Spleen (tissue), 11 donors: ENCODE measurements around the gene FPGS. TPM values are rescaled to one million over a fixed set of nuclear protein-coding genes. Genes with fewer than 3 reads are reported as not detected.

Source experiments
- DNase-seq: peaks from one replicate; pipeline ENCODE4 v3.0.0-alpha.2; 2020
- H3K27ac ChIP-seq, 8 donors: fragments of 200-600 bp; sonication (generic) in 7 of 8; 1 replicate in 4 of 8; 2 replicates in 4 of 8; pipeline versions ENCODE4 v1.5.0 to v1.8.0; 2016 to 2021; ENCODE audit warnings: inconsistent platforms in 4 of 8, mild to moderate bottlenecking in 4 of 8, moderate library complexity in 1 of 8
- H3K27me3 ChIP-seq, 7 donors: fragments of 200-600 bp; sonication (generic) in 6 of 7; replicated peaks in 1 of 7; 1 replicate in 4 of 7; 2 replicates in 3 of 7; pipeline versions ENCODE4 v1.5.0 to v1.8.0; 2016 to 2021; ENCODE audit warnings: inconsistent platforms in 3 of 7, mild to moderate bottlenecking in 1 of 7
- H3K36me3 ChIP-seq, 6 donors: fragments of 200-600 bp; sonication (generic) in 5 of 6; 1 replicate in 4 of 6; 2 replicates in 2 of 6; pipeline versions ENCODE4 v1.5.0 to v1.8.0; 2016 to 2021; ENCODE audit warnings: inconsistent platforms in 2 of 6
- H3K4me1 ChIP-seq, 6 donors: fragments of 200-600 bp; sonication (generic) in 5 of 6; 1 replicate in 3 of 6; 2 replicates in 3 of 6; pipeline versions ENCODE4 v1.5.0 to v1.8.0; 2016 to 2021; ENCODE audit warnings: inconsistent platforms in 3 of 6
- H3K4me3 ChIP-seq, 8 donors: fragments of 200-600 bp; sonication (generic) in 7 of 8; 1 replicate in 4 of 8; 2 replicates in 4 of 8; pipeline versions ENCODE4 v1.5.0 to v1.8.0; 2016 to 2021; ENCODE audit warnings: inconsistent platforms in 4 of 8, mild to moderate bottlenecking in 4 of 8, moderate library complexity in 2 of 8
- H3K9me3 ChIP-seq, 8 donors: fragments of 200-600 bp; sonication (generic) in 7 of 8; 1 replicate in 4 of 8; 2 replicates in 4 of 8; pipeline versions ENCODE4 v1.5.0 to v1.8.0; 2016 to 2021; ENCODE audit warnings: inconsistent platforms in 4 of 8
- POLR2A ChIP-seq, 3 donors: fragments of 450-650 bp; IDR thresholded peaks; one replicate each; pipeline ENCODE4 v1.5.1; 2017; ENCODE audit warnings: antibody characterized with exemption in 3 of 3, mild to moderate bottlenecking in 1 of 3
- POLR2AphosphoS5 ChIP-seq, 3 donors: sonication (generic); formaldehyde crosslinking; IDR thresholded peaks; one replicate each; pipeline ENCODE4 v1.5.1; 2017; ENCODE audit warnings: antibody characterized with exemption in 3 of 3
- WGBS, 5 donors: extraction: QIAGEN DNeasy Blood & Tissue Kit in 3 of 5; methylation state at CpG; one replicate each; pipeline versions ENCODE4 v1.1.5 to v1.1.7; 2013 to 2018; 5-methylcytosine and 5-hydroxymethylcytosine counted together
- intact Hi-C: fragments of 100-400 bp; cut with DNase I; formaldehyde crosslinking; loops from one replicate; pipeline ENCODE4 v1.15.0; 2023; ENCODE audit warnings: low total_unique reads
- polyA plus RNA-seq, 3 donors: library from polyadenylated mRNA; stranded (reverse); fragments of 200-250 nt; gene quantifications; one replicate each; pipeline ENCODE4 v1.2.1, GENCODE V29; 2013
- total RNA-seq, 7 donors: library from RNA; depleted of rRNA in 3 of 7; stranded (reverse); fragments of >200 nt in 3 of 7; fragmentation: NEBNext Ultra II Directional in 4 of 7; extraction: Animal tissue kit (Norgen Biotek cat#: 25700) in 4 of 7; gene quantifications; one replicate each; pipeline versions ENCODE4 v1.1.0 to v1.2.1, GENCODE V29; 2016 to 2021
- TF ChIP-seq, protein P1 (sequence below), 11 experiments: fragments of 200-600 bp in 7 of 11; fragments of 450-650 bp in 4 of 11; sonication (generic) in 4 of 11; IDR thresholded peaks in 8 of 11; conservative IDR thresholded peaks in 3 of 11; 1 replicate in 7 of 11; 2 replicates in 4 of 11; pipeline versions ENCODE4 v1.4.0 to v1.8.0; 2016 to 2021; ENCODE audit warnings: antibody characterized with exemption in 11 of 11, inconsistent platforms in 4 of 11, mild to moderate bottlenecking in 1 of 11
- donor health status: healthy with polysubstance abuse.
- donor health status: DM: no; HTN: no; CAD: no; lungs with moderate emphysema.
- donor health status: DM: no; HTN: no; CAD: no.
- donor health status: Bipolar disorder and iron deficiency.
- donor health status: healthy.
- donor health status: DM: no; HTN: no; CAD: no.
- donor health status: DM: yes; HTN: yes; CAD: no.

FPGS gene
- total and polyA plus RNA-seq, 10 donors: 33.3 to 94.6 (median 66.4) TPM

GRCh38 chr9:127770905-127771569 is 31.6 kb upstream of the FPGS start:
- Histone ChIP-seq H3K36me3 (peaks cover 0 to 71% (median 33%) of the 10 kb centered on the region in 6 donors), H3K4me3 (peak overlapping the region; percentile 54 to 85 (median 76)), H3K27ac (peak overlapping the region; percentile 48 to 92 (median 87)), H3K4me1 (peaks cover 42 to 100% (median 88%) of the 10 kb centered on the region in 6 donors), H3K9me3 (no peaks in the 10 kb centered on the region), H3K27me3 (no peaks in the 10 kb centered on the region)
- DNase-seq: peak; percentile 100
- WGBS, 5 donors: 1 to 6% (median 1%) methylated on average over 6 to 43 of the region's 43 CpGs
- intact Hi-C loops: no loop called here
- TF ChIP-seq POLR2AphosphoS5 (IDR thresholded peaks at IDR 0.05): peak; percentile 88 to 95 (median 94)
- TF ChIP-seq, protein P1, sequence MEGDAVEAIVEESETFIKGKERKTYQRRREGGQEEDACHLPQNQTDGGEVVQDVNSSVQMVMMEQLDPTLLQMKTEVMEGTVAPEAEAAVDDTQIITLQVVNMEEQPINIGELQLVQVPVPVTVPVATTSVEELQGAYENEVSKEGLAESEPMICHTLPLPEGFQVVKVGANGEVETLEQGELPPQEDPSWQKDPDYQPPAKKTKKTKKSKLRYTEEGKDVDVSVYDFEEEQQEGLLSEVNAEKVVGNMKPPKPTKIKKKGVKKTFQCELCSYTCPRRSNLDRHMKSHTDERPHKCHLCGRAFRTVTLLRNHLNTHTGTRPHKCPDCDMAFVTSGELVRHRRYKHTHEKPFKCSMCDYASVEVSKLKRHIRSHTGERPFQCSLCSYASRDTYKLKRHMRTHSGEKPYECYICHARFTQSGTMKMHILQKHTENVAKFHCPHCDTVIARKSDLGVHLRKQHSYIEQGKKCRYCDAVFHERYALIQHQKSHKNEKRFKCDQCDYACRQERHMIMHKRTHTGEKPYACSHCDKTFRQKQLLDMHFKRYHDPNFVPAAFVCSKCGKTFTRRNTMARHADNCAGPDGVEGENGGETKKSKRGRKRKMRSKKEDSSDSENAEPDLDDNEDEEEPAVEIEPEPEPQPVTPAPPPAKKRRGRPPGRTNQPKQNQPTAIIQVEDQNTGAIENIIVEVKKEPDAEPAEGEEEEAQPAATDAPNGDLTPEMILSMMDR (IDR thresholded peaks at IDR 0.05 in 8 of 11, conservative IDR thresholded peaks at IDR 0.05 in 3 of 11): peak in 8 of 11 experiments; percentile 14 to 58 (median 32)
- peak; percentile 37 to 59 (median 56) for TF ChIP-seq POLR2A (IDR thresholded peaks at IDR 0.05)

DNA sequence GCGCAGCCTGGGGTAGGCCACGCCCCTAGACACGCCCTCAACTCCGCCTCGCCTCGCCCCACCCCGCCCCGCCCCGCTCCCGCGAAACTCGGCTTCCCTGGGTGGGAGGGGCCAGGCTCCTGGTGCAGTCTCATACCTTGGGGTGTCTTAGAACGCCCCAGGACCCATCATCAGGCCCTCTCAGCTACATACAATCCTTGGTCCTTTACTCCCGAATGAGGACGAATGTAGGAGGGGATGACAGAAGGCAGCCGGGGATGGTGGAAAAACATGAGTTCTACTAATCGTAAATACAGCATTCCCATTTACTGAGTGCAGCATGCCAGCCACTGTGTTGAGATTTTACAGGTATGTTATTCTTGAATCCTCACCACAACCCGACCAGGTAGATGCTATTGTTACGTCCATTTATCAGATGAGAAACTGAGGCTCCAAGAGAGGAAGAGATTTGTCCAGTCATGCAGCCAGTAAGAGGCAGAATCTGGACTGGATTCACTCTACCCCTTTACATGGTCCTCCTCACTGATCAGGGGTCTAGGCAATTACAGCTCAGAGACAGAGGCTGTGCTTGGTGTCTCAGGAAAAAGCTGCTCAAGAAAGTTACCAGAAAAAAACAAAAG is 31.0 kb upstream of the FPGS start:
- TF ChIP-seq, protein P1 (IDR thresholded peaks at IDR 0.05 in 8 of 11, conservative IDR thresholded peaks at IDR 0.05 in 3 of 11): peak in 3 of 11 experiments; percentile 0 to 22 (median 3)
- TF ChIP-seq POLR2AphosphoS5 (IDR thresholded peaks at IDR 0.05): no peak
- TF ChIP-seq POLR2A (IDR thresholded peaks at IDR 0.05): no peak
- Histone ChIP-seq H3K27me3 (no peaks in the 10 kb centered on the region), H3K27ac (peak overlapping the region in 7 of 8 donors; percentile 51 to 92 (median 89)), H3K9me3 (no peaks in the 10 kb centered on the region), H3K4me1 (peaks cover 37 to 100% (median 87%) of the 10 kb centered on the region in 6 donors), H3K36me3 (peaks cover 0 to 64% (median 27%) of the 10 kb centered on the region in 6 donors), H3K4me3 (peak overlapping the region in 7 of 8 donors; percentile 61 to 85 (median 78))
- DNase-seq: no peak
- WGBS, 5 donors: 10 to 27% (median 14%) methylated on average over 6 to 19 of the region's 19 CpGs
- intact Hi-C loops: no loop called here

- intact Hi-C loops: no loop called here
- Histone ChIP-seq H3K27me3 (no peaks in the 10 kb centered on the region), H3K4me3 (no peak overlapping the region), H3K27ac (peak overlapping the region in 3 of 8 donors; percentile 48 to 92 (median 91)), H3K36me3 (peaks cover 0 to 55% (median 22%) of the 10 kb centered on the region in 6 donors), H3K9me3 (no peaks in the 10 kb centered on the region), H3K4me1 (peaks cover 27 to 100% (median 82%) of the 10 kb centered on the region in 6 donors)
- TF ChIP-seq POLR2A (IDR thresholded peaks at IDR 0.05): no peak
- TF ChIP-seq POLR2AphosphoS5 (IDR thresholded peaks at IDR 0.05): no peak
- TF ChIP-seq, protein P1 (IDR thresholded peaks at IDR 0.05 in 8 of 11, conservative IDR thresholded peaks at IDR 0.05 in 3 of 11): no peak
- no peak for DNase-seq
- WGBS, 5 donors: 93 to 98% (median 97%) methylated on average over 5 of the region's 5 CpGs
Observed at GRCh38 chr9:127772603-127773002, 30.1 kb upstream of the FPGS start.

DNA sequence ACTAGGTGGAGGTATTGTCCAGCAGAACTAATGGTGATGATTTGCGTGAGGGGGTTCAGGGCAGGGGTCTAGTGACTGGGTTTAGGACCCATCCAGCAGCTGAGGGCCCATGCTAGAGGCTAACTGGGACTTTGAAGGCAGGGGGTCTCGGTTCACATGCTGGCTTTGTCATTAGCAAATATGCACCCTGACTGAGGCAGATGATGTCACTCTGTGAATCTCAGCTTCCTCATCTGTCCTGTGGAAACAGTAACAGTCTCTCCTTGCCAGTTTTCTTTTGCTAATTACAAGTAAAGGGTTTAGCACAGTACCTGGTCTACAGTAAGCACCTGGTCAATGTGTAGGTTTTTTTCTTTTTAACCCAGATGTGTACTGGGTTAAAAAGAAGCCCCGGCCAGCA is 29.4 kb upstream of the FPGS start:
- WGBS, 5 donors: 87 to 100% (median 94%) methylated on average over 3 of the region's 3 CpGs
- Histone ChIP-seq H3K4me1 (peaks cover 21 to 99% (median 76%) of the 10 kb centered on the region in 6 donors), H3K9me3 (no peaks in the 10 kb centered on the region), H3K4me3 (no peak overlapping the region), H3K36me3 (peaks cover 0 to 48% (median 22%) of the 10 kb centered on the region in 6 donors), H3K27me3 (no peaks in the 10 kb centered on the region), H3K27ac (peak overlapping the region in 3 of 8 donors; percentile 30 to 91 (median 48))
- intact Hi-C loops: no loop called here
- no peak for TF ChIP-seq POLR2AphosphoS5 (IDR thresholded peaks at IDR 0.05)
- TF ChIP-seq POLR2A (IDR thresholded peaks at IDR 0.05): no peak
- TF ChIP-seq, protein P1 (IDR thresholded peaks at IDR 0.05 in 8 of 11, conservative IDR thresholded peaks at IDR 0.05 in 3 of 11): no peak
- DNase-seq: no peak
